Esophagus muscularis mucosa (tissue), 4 donors: ENCODE measurements around the gene CC2D2A. TPM values are rescaled to one million over a fixed set of nuclear protein-coding genes. Genes with fewer than 3 reads are reported as not detected.

ENCODE experiments used
- DNase-seq: peaks from one replicate; pipeline ENCODE4 v3.0.0-alpha.2; 2017; ENCODE audit errors: extremely low spot score
- H3K27ac ChIP-seq, 4 donors: fragments of 200-600 bp; sonication (generic); replicated peaks in 1 of 4; 1 replicate in 3 of 4; 2 replicates in 1 of 4; pipeline ENCODE4 v1.5.1; 2016 to 2019; ENCODE audit warnings: mild to moderate bottlenecking in 1 of 4
- H3K27me3 ChIP-seq, 4 donors: fragments of 200-600 bp; sonication (generic); one replicate each; pipeline versions ENCODE4 v1.5.1 to v1.6.0; 2016 to 2019
- H3K36me3 ChIP-seq, 4 donors: fragments of 200-600 bp; sonication (generic); one replicate each; pipeline ENCODE4 v1.5.1; 2016 to 2019
- H3K4me1 ChIP-seq, 4 donors: fragments of 200-600 bp; sonication (generic); one replicate each; pipeline ENCODE4 v1.5.1; 2016 to 2019
- H3K4me3 ChIP-seq, 4 donors: fragments of 200-600 bp; sonication (generic); 1 replicate in 2 of 4; 2 replicates in 2 of 4; pipeline ENCODE4 v1.5.1; 2016 to 2019; ENCODE audit warnings: mild to moderate bottlenecking in 4 of 4, moderate library complexity in 1 of 4
- H3K9me3 ChIP-seq, 4 donors: fragments of 200-600 bp; sonication (generic); 1 replicate in 3 of 4; 2 replicates in 1 of 4; pipeline ENCODE4 v1.5.1; 2016 to 2019
- EP300 ChIP-seq: sonication (generic); formaldehyde crosslinking; IDR thresholded peaks from one replicate; pipeline ENCODE4 v1.6.1; 2017; ENCODE audit warnings: antibody characterized with exemption
- POLR2A ChIP-seq: fragments of 450-650 bp; IDR thresholded peaks from one replicate; pipeline ENCODE4 v1.6.1; 2017; ENCODE audit warnings: antibody characterized with exemption, moderate library complexity, mild to moderate bottlenecking, low read depth
- POLR2AphosphoS5 ChIP-seq, 2 donors: sonication (generic); formaldehyde crosslinking; IDR thresholded peaks; one replicate each; pipeline ENCODE4 v1.6.1; 2017; ENCODE audit warnings: antibody characterized with exemption in 2 of 2
- WGBS: methylation state at CpG from one replicate; pipeline ENCODE4 v1.1.5; 2018; 5-methylcytosine and 5-hydroxymethylcytosine counted together
- intact Hi-C: fragments of 100-400 bp; cut with DNase I; formaldehyde crosslinking; loops from one replicate; pipeline ENCODE4 v1.15.1; 2023
- total RNA-seq, 4 donors: library from RNA; depleted of rRNA; stranded (reverse); fragments of >200 nt; gene quantifications; one replicate each; pipeline versions ENCODE4 v1.1.0 to v1.2.1, GENCODE V29; 2016
- TF ChIP-seq, protein P1 (sequence below), 3 experiments: fragments of 200-600 bp in 2 of 3; fragments of 450-650 bp in 1 of 3; sonication (generic) in 2 of 3; IDR thresholded peaks; one replicate each; pipeline ENCODE4 v1.5.1; 2017 to 2019; ENCODE audit warnings: antibody characterized with exemption in 3 of 3, mild to moderate bottlenecking in 2 of 3, moderate library complexity in 1 of 3

CC2D2A gene
- total RNA-seq, 4 donors from 2014 or later: 23.0 to 59.7 (median 45.0) TPM

DNA sequence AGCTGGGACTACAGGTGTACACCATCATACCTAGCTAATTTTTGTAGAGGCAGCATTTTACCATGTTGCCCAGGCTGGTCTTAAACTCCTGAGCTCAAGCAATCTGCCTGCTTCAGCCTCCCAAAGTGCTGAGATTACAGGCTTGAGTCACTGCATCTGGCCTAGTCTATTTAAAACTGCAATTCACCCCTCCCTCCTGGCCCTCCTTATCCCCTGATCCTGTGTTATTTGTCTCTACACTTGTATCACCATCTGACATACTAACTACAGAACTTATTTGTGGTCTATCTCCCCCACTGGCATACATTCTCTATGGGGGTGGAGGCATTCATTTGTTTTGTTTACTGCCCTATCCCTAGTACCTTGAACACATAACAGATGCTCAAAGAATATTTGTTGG is 23.7 kb downstream of the CC2D2A start:
- TF ChIP-seq, protein P1, sequence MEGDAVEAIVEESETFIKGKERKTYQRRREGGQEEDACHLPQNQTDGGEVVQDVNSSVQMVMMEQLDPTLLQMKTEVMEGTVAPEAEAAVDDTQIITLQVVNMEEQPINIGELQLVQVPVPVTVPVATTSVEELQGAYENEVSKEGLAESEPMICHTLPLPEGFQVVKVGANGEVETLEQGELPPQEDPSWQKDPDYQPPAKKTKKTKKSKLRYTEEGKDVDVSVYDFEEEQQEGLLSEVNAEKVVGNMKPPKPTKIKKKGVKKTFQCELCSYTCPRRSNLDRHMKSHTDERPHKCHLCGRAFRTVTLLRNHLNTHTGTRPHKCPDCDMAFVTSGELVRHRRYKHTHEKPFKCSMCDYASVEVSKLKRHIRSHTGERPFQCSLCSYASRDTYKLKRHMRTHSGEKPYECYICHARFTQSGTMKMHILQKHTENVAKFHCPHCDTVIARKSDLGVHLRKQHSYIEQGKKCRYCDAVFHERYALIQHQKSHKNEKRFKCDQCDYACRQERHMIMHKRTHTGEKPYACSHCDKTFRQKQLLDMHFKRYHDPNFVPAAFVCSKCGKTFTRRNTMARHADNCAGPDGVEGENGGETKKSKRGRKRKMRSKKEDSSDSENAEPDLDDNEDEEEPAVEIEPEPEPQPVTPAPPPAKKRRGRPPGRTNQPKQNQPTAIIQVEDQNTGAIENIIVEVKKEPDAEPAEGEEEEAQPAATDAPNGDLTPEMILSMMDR (IDR thresholded peaks at IDR 0.05): no peak
- TF ChIP-seq POLR2A (no peak), POLR2AphosphoS5 (IDR thresholded peaks at IDR 0.05) (no peak), EP300 (no peak)
- intact Hi-C loops: no loop called here
- peaks cover 0 to 4% (median 2%) of the 10 kb centered on the region in 4 donors for H3K9me3 ChIP-seq
- peaks cover 0 to 30% (median 3%) of the 10 kb centered on the region in 4 donors for H3K36me3 ChIP-seq
- H3K4me1 ChIP-seq: peaks cover 0 to 26% (median 20%) of the 10 kb centered on the region in 4 donors
- H3K27ac ChIP-seq: no peak overlapping the region
- no peaks in the 10 kb centered on the region for H3K27me3 ChIP-seq
- H3K4me3 ChIP-seq: no peak overlapping the region
- peak; percentile 34 for DNase-seq

DNA sequence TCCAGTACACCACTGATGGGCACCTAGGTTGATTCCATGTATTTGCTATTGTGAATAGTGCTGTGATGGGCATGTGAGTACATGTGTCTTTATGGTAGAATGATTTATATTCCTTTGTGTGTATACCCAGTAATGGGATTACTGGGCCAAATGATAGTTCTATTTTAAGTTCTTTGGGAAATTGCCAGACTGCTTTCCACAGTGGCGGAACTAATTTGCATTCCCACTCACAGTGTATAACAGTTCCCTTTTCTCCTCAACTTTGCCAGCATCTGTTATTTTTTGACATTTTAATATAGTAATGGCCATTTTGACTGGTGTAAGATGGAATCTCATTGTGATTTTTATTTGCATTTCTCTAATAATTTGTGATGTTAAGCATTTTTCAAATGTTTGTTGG is 25.9 kb downstream of the CC2D2A start:
- Histone ChIP-seq H3K9me3 (no peaks in the 10 kb centered on the region), H3K27me3 (no peaks in the 10 kb centered on the region), H3K36me3 (peaks cover 0 to 23% (median 2%) of the 10 kb centered on the region in 4 donors), H3K4me3 (no peak overlapping the region), H3K4me1 (peaks cover 0 to 20% (median 13%) of the 10 kb centered on the region in 4 donors), H3K27ac (no peak overlapping the region)
- TF ChIP-seq, protein P1 (IDR thresholded peaks at IDR 0.05): no peak
- TF ChIP-seq POLR2AphosphoS5 (IDR thresholded peaks at IDR 0.05): no peak
- TF ChIP-seq POLR2A: no peak
- TF ChIP-seq EP300: no peak
- 54% methylated on average over 1 of the region's 1 CpG for WGBS
- intact Hi-C loops: no loop called here
- peak; percentile 8 for DNase-seq

DNA sequence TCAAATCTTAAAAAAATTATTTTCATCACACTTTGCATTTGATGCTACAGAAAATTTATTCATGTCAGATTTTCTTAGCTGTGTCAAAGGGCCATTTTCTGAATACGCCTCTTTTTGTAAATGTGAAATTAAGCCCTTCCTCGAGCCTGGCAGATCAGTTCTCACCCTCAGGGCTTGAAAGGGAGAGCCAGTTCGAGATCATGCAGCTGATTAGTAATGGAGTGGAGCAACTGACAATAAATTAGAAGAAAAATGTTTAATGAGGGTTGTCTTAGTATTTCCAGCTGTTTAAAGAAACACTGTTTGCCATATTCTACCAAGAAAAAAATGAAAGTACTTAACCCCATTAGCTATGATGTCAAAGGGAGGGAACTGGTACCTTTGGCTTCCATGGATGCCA is 28.7 kb downstream of the CC2D2A start:
- TF ChIP-seq POLR2A (no peak), POLR2AphosphoS5 (IDR thresholded peaks at IDR 0.05) (no peak), EP300 (no peak)
- TF ChIP-seq, protein P1 (IDR thresholded peaks at IDR 0.05): no peak
- H3K27me3 ChIP-seq: no peaks in the 10 kb centered on the region
- no peak for DNase-seq
- H3K4me1 ChIP-seq: peaks cover 0 to 20% (median 11%) of the 10 kb centered on the region in 4 donors
- 71% methylated on average over 3 of the region's 3 CpGs for WGBS
- H3K36me3 ChIP-seq: peaks cover 0 to 34% (median 6%) of the 10 kb centered on the region in 4 donors
- no peak overlapping the region for H3K27ac ChIP-seq
- no peaks in the 10 kb centered on the region for H3K9me3 ChIP-seq
- no peak overlapping the region for H3K4me3 ChIP-seq
- intact Hi-C loops: no loop called here

DNA sequence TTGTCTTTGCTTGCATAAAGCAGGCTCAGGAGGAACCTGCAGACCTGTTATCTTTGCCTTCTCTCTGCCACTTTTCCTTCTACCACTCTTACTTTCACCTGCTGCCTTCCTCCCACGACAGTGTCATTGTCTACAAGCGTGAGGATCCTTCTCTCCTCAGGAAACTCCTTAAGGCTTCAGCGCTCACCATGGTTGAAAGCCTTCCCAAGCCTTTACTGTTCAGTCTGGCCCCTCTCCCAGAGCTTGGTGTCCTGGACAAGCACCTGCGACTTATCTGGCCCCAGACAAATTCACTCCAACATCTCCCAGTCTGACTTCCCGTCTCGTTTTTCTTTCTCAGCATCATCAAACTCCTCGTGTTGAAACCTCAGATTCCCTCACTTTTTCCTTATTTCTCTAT is 31.0 kb downstream of the CC2D2A start:
- H3K27me3 ChIP-seq: no peaks in the 10 kb centered on the region
- H3K4me3 ChIP-seq: no peak overlapping the region
- 86% methylated on average over 7 of the region's 7 CpGs for WGBS
- H3K9me3 ChIP-seq: no peaks in the 10 kb centered on the region
- no peak for DNase-seq
- H3K27ac ChIP-seq: no peak overlapping the region
- H3K36me3 ChIP-seq: peaks cover 0 to 47% (median 9%) of the 10 kb centered on the region in 4 donors
- peaks cover 0 to 16% (median 8%) of the 10 kb centered on the region in 4 donors for H3K4me1 ChIP-seq
- intact Hi-C loops: no loop called here
- no peak for TF ChIP-seq POLR2A
- TF ChIP-seq, protein P1 (IDR thresholded peaks at IDR 0.05): no peak
- TF ChIP-seq EP300: no peak
- no peak for TF ChIP-seq POLR2AphosphoS5 (IDR thresholded peaks at IDR 0.05)

DNA sequence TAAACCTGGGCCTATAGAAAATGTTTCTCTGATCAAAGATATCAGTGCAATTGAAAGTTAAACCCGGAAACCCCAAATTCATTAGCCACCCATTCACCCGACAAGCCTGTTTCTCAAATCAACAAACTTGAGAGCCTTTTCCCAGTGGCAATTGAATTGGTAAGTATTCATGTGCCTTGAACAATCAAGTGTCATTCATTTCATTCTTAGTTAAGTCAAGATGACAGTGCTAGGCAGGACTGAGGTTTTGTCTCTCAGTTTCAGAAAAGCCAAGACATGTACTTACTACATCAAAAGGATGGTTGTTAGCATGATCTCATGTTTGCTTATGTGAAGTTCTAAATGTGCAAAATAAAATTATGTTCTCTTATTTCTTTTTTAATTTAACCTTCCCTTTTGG is 32.3 kb downstream of the CC2D2A start:
- intact Hi-C loops: no loop called here
- H3K9me3 ChIP-seq: no peaks in the 10 kb centered on the region
- DNase-seq: peak; percentile 29
- WGBS: 90% methylated on average over 2 of the region's 2 CpGs
- H3K27ac ChIP-seq: no peak overlapping the region
- TF ChIP-seq POLR2AphosphoS5 (IDR thresholded peaks at IDR 0.05) (no peak), POLR2A (no peak), EP300 (no peak)
- TF ChIP-seq, protein P1 (IDR thresholded peaks at IDR 0.05): no peak
- no peak overlapping the region for H3K4me3 ChIP-seq
- peaks cover 0 to 56% (median 13%) of the 10 kb centered on the region in 4 donors for H3K36me3 ChIP-seq
- peaks cover 0 to 10% (median 6%) of the 10 kb centered on the region in 4 donors for H3K4me1 ChIP-seq
- no peaks in the 10 kb centered on the region for H3K27me3 ChIP-seq
